ENCODE results near the gene LRP1-AS.

Gene LRP1-AS

GRCh38 chr12:57180321-57180989 is 33.0 kb upstream of the LRP1-AS start:
- no peak for DNase-seq (ENCODE audit: low read depth in 3 of 3)

GRCh38 chr12:57179331-57180086 is 32.1 kb upstream of the LRP1-AS start:
- no peak for DNase-seq (ENCODE audit: low read depth in 3 of 3)

GRCh38 chr12:57178213-57178612 is 30.8 kb upstream of the LRP1-AS start:
- DNase-seq (ENCODE audit: low read depth in 3 of 3), result no peak

GRCh38 chr12:57177354-57177753 is 29.9 kb upstream of the LRP1-AS start:
- no peak for DNase-seq (ENCODE audit: low read depth in 3 of 3)

GRCh38 chr12:57176846-57177245 is 29.4 kb upstream of the LRP1-AS start:
- DNase-seq (ENCODE audit: low read depth in 3 of 3), result no peak

- no peak for DNase-seq (ENCODE audit: low read depth in 3 of 3)
Measured at GRCh38 chr12:57176139-57176477, 28.7 kb upstream of the LRP1-AS start.

GRCh38 chr12:57175428-57176138 is 28.2 kb upstream of the LRP1-AS start:
- DNase-seq (ENCODE audit: low read depth in 3 of 3), result peak in 2 of 3 experiments; percentile 13 to 29

- DNase-seq (ENCODE audit: low read depth in 3 of 3), result no peak
Measured at GRCh38 chr12:57173683-57174082, 26.3 kb upstream of the LRP1-AS start.

- no peak for DNase-seq (ENCODE audit: low read depth in 3 of 3)
Measured at GRCh38 chr12:57173089-57173488, 25.7 kb upstream of the LRP1-AS start.

GRCh38 chr12:57171668-57172067 is 24.2 kb upstream of the LRP1-AS start:
- DNase-seq (ENCODE audit: low read depth in 3 of 3), result no peak

GRCh38 chr12:57170927-57171326 is 23.5 kb upstream of the LRP1-AS start:
- DNase-seq (ENCODE audit: low read depth in 3 of 3), result no peak

- no peak for DNase-seq (ENCODE audit: low read depth in 3 of 3)
Measured at GRCh38 chr12:57170408-57170807, 23.0 kb upstream of the LRP1-AS start.

- no peak for DNase-seq (ENCODE audit: low read depth in 3 of 3)
Measured at GRCh38 chr12:57169969-57170368, 22.6 kb upstream of the LRP1-AS start.

GRCh38 chr12:57169046-57169795 is 21.8 kb upstream of the LRP1-AS start:
- DNase-seq (ENCODE audit: low read depth in 3 of 3), result no peak

GRCh38 chr12:57168058-57168457 is 20.6 kb upstream of the LRP1-AS start:
- no peak for DNase-seq (ENCODE audit: low read depth in 3 of 3)

GRCh38 chr12:57166971-57167371 is 19.6 kb upstream of the LRP1-AS start:
- DNase-seq (ENCODE audit: low read depth in 3 of 3), result peak in 1 of 3 experiments; percentile 12

- no peak for DNase-seq (ENCODE audit: low read depth in 3 of 3)
Measured at GRCh38 chr12:57165741-57166140, 18.3 kb upstream of the LRP1-AS start.

GRCh38 chr12:57164966-57165625 is 17.7 kb upstream of the LRP1-AS start:
- DNase-seq (ENCODE audit: low read depth in 3 of 3), result no peak

GRCh38 chr12:57164454-57164853 is 17.0 kb upstream of the LRP1-AS start:
- no peak for DNase-seq (ENCODE audit: low read depth in 3 of 3)

- DNase-seq (ENCODE audit: low read depth in 3 of 3), result no peak
Measured at GRCh38 chr12:57162553-57163125, 15.2 kb upstream of the LRP1-AS start.

- DNase-seq (ENCODE audit: low read depth in 3 of 3), result no peak
Measured at GRCh38 chr12:57161491-57161890, 14.1 kb upstream of the LRP1-AS start.

Data from stimulated activated CD4-positive, alpha-beta T cell treated with anti-CD3 and anti-CD28 coated beads, TNF-alpha, amount 100 ng/mL, for 4 hours (primary cell).